ENCODE measurements around the gene GIMAP8.
"Not testable (repeated sequence)": the region's sequence is repeated elsewhere in the genome, so short reads cannot be mapped to it uniquely, and the experiment has no call there.

GIMAP8 gene

GRCh38 chr7:150464962-150465361 is 14.5 kb downstream of the GIMAP8 start:
- DNase-seq (ENCODE audit: low read depth, low spot score), result no peak

GRCh38 chr7:150465414-150465813 is 15.0 kb downstream of the GIMAP8 start:
- DNase-seq (ENCODE audit: low read depth, low spot score), result no peak

- no peak for DNase-seq (ENCODE audit: low read depth, low spot score)
These were observed 16.0 kb downstream of the GIMAP8 start for GRCh38 chr7:150466477-150466876.

GRCh38 chr7:150468241-150468640 is 17.8 kb downstream of the GIMAP8 start:
- DNase-seq (ENCODE audit: low read depth, low spot score), result no peak

DNA sequence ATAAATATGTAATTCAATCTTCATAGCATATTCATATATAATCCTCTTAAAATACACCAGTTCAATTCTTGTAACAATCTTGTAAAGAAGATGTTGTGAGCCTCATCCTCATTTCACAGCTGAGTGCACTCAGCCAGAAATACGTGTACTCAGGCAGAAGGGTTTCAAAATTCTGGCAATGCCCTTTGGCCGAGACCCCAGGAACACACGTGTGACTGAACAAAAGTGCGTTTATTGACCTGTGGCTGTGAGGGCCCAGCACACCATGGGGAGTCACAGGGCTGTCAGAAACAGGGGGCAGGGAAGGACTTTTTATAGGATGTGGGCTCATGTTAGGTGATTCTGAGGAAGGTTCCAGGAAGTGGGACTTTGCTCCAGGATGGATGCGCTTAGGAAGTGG is 21.5 kb downstream of the GIMAP8 start:
- no peak for DNase-seq (ENCODE audit: low read depth, low spot score)

GRCh38 chr7:150473902-150474301 is 23.5 kb downstream of the GIMAP8 start:
- DNase-seq (ENCODE audit: low read depth, low spot score), result no peak

GRCh38 chr7:150476285-150476684 is 25.9 kb downstream of the GIMAP8 start:
- no peak for DNase-seq (ENCODE audit: low read depth, low spot score)

DNA sequence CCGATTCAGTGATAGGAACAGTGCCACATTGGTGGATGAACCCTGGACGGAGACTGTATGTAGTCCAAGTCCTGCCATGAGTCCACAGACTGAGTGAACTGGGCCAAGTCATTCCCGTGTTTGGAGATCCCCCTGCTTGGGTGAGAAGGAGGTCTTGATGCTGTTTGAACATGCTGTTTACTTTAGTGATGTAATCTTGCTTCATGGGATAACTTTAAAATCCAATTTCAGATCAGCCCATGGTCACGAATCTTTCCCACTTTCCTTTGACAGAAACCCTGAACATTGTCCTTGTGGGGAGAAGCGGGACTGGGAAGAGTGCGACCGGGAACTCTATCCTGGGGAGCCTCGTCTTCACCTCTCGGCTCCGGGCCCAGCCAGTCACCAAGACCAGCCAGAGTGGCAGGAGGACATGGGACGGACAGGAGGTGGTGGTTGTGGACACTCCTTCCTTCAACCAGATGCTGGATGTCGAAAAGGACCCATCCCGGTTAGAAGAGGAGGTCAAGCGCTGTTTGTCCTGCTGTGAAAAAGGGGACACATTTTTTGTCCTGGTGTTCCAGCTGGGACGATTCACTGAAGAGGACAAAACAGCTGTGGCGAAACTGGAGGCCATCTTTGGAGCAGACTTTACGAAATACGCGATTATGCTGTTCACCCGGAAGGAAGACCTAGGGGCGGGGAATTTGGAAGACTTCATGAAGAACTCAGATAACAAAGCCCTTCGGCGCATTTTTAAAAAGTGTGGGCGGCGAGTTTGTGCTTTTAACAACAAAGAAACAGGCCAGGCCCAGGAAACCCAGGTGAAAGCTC is 26.6 kb downstream of the GIMAP8 start:
- no peak for DNase-seq (ENCODE audit: low read depth, low spot score)

GRCh38 chr7:150479023-150479716 is 28.7 kb downstream of the GIMAP8 start:
- no peak for DNase-seq (ENCODE audit: low read depth, low spot score)

DNA sequence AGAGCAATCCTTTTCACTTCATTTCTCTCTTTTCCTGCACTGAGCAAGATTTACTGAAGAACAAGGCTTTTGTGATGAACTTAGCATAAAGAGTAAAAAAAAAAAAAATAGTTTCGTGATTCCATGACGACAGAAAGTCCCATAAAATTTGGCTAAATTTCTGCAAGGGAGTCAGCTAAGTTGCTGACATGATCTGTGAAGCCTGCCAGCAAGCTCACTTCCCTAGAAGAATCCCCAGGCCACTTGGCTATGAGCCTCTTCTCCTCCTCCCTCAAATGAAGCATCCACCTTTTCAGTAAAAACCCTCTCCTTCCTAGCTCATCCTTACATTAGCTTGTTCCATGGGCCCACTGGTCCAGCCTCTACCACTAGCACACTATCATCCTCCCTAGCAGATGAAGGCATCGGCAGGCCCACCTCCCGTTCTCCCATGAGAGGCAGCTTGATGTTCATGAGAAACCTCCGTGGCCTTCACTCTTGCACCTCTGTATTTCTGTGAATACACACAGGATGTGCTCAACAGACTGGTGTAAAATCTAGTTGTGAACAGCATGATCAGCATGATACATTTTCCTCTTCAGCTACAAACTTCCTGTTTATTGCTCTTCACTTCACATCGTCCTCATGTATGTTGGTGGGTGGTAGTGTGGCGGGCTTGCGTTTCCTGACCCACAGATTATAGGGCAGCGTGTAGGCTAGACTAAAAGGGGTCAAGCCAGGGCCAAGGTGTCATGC is 30.9 kb downstream of the GIMAP8 start:
- DNase-seq (ENCODE audit: low read depth, low spot score), result no peak

DNA sequence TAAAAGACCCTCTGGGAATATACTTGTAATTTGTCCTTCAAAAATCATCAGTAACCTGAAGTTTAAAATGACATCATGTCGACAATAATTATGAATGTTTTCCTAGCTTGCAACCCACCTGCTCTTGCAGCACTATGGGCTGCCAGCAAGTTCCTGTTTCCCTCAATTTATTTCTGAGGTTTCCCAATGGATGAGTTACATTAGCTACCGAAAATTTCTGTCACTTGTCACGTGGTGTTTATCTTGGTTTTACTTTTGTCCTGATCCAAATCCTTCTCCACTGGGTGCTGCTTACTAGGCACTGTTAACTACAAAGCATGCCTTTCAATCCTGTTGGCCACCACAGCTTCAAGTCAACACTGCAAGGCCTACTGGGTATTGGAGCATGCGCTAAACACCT is 31.5 kb downstream of the GIMAP8 start:
- no peak for DNase-seq (ENCODE audit: low read depth, low spot score)

GRCh38 chr7:150483514-150483913 is 33.1 kb downstream of the GIMAP8 start:
- not testable (repeated sequence) for DNase-seq (ENCODE audit: low read depth, low spot score)

DNA sequence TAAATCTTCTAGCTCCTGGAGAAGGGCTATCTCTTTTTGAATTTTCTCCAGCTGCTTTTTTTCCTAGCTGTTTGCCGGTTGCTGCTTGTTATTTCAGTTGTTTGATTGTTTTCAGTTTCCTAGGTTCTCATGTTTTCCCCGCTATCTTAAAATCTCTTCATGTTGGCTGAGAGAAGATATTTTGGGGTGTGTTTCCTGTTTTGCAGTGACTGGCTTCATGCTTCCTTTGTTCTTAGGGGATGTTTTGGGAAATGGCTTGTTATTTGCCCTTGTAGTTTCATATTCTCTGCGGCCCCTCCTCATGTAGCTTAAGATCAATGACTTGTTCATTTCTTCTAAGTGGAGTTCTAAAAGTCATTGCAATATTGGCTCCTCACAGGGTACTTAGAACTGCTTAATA is 33.6 kb downstream of the GIMAP8 start:
- not testable (repeated sequence) for DNase-seq (ENCODE audit: low read depth, low spot score)

GRCh38 chr7:150487625-150488024 is 37.2 kb downstream of the GIMAP8 start:
- no peak for DNase-seq (ENCODE audit: low read depth, low spot score)

GRCh38 chr7:150489782-150490181 is 39.4 kb downstream of the GIMAP8 start:
- no peak for DNase-seq (ENCODE audit: low read depth, low spot score)

DNA sequence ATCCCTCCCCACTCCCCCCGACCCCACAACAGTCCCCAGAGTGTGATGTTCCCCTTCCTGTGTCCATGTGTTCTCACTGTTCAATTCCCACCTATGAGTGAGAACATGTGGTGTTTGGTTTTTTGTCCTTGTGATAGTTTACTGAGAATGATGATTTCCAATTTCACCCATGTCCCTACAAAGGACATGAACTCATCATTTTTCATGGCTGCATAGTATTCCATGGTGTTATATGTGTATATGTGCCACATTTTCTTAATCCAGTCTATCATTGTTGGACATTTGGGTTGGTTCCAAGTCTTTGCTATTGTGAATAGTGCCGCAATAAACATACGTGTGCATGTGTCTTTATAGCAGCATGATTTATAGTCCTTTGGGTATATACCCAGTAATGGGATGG is 43.0 kb downstream of the GIMAP8 start:
- not testable (repeated sequence) for DNase-seq (ENCODE audit: low read depth, low spot score)

GRCh38 chr7:150502519-150502918 is 52.1 kb downstream of the GIMAP8 start:
- DNase-seq (ENCODE audit: low read depth, low spot score), result no peak

- DNase-seq (ENCODE audit: low read depth, low spot score), result no peak
These were observed 52.7 kb downstream of the GIMAP8 start for GRCh38 chr7:150503155-150503554.

DNA sequence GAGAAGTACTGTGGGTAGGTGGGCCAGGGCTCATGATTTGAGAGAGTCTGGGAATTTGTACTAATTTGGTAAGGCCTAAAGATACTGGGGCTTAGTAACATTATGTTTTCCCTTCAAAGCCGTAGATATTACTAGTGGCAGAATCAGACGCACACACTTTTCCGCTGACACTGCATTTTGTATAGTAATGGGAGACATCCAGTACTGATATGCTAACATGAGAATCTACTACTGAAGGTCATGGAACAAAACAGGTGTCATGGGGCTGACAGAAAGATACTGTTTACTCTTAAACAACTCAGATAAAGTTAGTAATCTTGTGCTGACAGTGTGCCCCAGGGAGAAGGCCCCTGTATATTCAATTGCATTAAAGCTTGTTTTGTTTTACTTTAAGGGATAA is 53.2 kb downstream of the GIMAP8 start:
- no peak for DNase-seq (ENCODE audit: low read depth, low spot score)

DNA sequence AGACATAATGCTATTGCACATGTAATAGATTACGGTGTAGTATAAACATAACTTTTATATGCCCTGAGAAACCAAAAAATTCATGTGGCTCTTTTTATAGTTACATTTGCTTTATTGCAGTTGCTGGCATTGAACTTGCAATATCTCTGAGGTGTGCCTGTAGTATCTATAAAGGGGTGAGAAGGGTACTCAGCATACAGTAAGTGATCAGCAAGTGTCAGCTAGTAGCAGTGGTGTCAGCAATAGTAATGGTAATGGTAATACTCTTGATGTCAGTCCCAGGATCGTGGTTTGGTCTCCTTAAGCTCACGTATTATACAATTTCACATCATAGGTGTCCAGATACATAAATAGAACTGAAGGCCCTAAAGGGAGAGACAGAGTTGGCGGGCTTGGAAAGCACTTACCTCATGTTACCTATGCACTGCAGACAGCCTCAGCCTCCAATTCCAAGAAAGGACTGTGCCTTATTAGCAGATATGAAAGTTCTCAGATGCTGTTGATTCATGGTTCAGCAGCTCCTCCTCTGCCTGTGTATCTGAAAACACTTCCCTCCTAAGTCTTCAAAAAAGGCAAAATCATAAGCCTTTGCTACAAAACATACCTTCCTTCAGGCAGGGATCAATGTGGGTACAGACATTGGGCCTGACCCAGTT is 57.6 kb downstream of the GIMAP8 start:
- no peak for DNase-seq (ENCODE audit: low read depth, low spot score)

DNA sequence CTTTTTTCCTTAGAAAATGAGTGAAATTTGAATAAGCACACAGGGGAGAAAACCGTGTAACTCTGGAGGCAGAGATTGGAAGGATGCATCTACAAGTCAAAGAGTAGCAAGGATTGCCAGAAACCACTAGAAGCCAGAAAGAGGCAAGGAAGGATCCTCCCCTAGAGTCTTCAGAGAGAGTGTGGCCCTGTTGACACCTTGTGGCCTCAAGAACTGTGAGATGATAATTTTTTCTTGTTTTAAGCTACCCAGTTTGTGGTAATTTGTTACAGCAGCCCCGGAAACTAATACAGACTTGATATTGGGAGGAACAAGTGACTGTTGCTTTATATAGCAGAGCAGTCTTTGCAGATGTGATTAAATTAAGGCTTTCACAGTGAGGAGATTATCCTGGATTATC is 60.6 kb downstream of the GIMAP8 start:
- DNase-seq (ENCODE audit: low read depth, low spot score), result no peak

GRCh38 chr7:150513758-150514157 is 63.3 kb downstream of the GIMAP8 start:
- DNase-seq (ENCODE audit: low read depth, low spot score), result no peak

Data from brain pericyte (primary cell).